ENCODE results near the gene RIMS3.
"Not testable (repeated sequence)": the region's sequence is repeated elsewhere in the genome, so short reads cannot be mapped to it uniquely, and the experiment has no call there.

The RIMS3 gene

GRCh38 chr1:40593449-40594186 is 71.9 kb downstream of the RIMS3 start:
- DNase-seq (ENCODE audit: low read depth in 2 of 2), result no peak

GRCh38 chr1:40592107-40592803 is 73.2 kb downstream of the RIMS3 start:
- DNase-seq (ENCODE audit: low read depth in 2 of 2), result no peak

- no peak for DNase-seq (ENCODE audit: low read depth in 2 of 2)
Measured at GRCh38 chr1:40588586-40588985, 76.9 kb downstream of the RIMS3 start.

GRCh38 chr1:40583980-40584379 is 81.5 kb downstream of the RIMS3 start:
- DNase-seq (ENCODE audit: low read depth in 2 of 2), result no peak

DNA sequence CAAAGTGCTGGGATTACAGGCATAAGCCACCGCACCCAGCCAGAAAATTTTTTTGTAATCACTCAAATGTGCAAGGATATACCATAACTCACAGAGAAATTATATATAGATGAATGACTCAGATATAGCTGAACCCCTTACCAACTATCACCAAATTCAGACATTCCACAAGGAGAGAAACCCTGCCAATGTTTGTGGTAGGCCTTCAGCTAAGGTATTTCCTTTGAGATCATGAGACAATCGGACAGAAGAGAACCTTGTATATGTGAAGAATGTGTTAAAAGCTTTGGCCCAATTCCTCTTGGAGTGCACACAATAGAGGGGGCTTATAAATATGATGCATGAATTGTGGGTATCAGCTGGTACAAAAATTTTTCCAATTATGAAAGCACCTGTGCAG is 83.4 kb downstream of the RIMS3 start:
- DNase-seq (ENCODE audit: low read depth in 2 of 2), result no peak

- no peak for DNase-seq (ENCODE audit: low read depth in 2 of 2)
Measured at GRCh38 chr1:40575336-40575735, 90.1 kb downstream of the RIMS3 start.

DNA sequence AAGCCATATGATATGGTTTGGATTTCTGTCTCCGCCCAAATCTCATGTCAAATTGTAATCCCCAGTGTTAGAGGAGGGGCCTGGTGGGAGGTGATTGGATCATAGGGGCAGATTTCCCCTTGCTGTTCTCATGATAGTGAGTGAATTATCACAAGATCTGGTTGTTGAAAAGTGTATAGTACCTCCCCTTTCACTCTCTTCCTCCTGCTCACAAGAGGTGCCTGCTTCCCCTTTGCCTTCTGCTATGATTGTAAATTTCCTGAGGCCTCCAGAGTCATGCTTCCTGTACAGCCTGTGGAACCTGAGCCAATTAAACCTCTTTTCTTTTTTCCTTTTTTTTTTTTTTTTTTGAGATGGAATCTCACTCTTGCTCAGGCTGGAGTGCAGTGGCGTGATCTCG is 90.7 kb downstream of the RIMS3 start:
- DNase-seq (ENCODE audit: low read depth in 2 of 2), result not testable (repeated sequence)
